T-helper 2 cell (primary cell): ENCODE data around the gene SUCLG2.
A peak's percentile ranks its signal among the peaks of the same experiment; 100 is the strongest.

ENCODE experiments used
- DNase-seq, 5 experiments: peaks; one replicate each; pipeline versions ENCODE4 v3.0.0 to v3.0.0-alpha.2; 2012 to 2022

SUCLG2 gene

DNA sequence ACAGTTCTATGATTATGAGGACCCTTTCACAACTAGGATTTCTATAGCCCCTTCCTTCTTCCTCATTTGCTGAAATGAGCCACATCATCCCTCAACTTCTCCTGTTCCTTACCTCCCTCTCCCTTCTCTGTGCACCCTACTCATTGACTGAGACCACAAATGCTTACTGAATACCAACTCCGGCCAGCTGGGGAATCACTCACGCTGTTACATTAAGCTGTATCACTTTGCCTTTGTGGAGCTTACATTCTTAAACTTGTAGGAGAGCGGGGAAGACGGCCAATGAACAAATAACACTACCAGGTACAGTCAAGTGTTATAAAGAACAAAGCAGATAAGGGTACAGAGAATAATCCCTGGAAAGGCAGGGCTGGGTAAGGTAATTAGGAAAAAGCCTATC, 5.7 kb downstream of the SUCLG2 start:
- DNase-seq, result no peak

DNA sequence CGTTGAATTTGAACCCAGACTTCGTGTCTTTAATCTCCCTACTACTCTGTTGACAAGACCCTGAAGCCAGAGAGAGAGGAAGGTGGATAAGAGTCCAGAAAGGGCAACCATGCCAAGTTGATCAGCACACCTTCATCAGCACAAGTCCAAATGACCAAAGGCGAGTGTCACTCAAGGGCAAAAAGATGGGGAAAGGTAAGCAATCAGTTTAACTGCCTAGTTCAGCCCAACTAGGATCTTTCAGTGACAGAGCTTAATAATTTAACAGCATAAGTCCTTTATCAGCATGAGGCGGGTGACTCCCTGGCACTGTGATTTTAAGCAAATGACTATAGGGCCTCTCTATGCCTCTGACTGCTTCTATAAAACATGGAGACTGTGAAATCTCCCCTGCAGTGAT, 6.2 kb downstream of the SUCLG2 start:
- DNase-seq, result no peak

- no peak for DNase-seq
Measured at GRCh38 chr3:67647390-67647878, 7.0 kb downstream of the SUCLG2 start.

- DNase-seq, result no peak
Measured at GRCh38 chr3:67646586-67647234, 7.7 kb downstream of the SUCLG2 start.

DNA sequence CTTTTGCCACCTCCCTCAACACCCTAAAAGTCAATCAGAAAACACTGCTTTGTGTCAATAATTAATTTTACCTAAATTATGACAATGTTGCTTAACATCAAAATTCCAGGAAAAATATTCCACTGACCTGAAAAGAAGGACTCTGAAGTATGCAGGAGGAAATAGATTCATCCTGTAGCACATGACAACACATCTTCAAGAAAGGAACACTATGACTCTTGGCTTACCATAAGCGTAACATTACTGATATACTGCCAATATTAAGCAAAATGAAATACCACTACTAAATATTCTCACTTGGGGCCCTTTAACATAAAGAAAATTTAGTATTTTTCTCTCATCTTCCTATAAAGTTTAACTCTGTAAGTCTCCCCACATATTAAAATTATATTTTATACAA, 9.6 kb downstream of the SUCLG2 start:
- DNase-seq, result no peak

DNA sequence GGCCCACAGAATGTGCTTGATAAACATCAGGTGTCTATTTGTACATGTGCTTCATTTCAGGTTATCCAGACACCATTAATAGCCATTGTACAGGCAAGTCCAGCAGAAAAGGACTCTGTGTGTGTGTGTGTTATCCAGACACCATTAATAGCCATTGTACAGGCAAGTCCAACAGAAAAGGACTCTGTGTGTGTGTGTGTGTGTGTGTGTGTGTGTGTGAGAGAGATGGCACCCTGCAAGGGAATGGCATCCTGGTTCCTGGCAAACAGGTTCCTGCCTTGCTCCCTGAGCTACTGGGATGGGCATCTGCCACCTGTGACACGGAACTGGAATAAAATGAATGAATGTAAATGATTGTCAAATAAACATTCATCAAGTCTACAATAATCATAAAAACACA, 11.7 kb downstream of the SUCLG2 start:
- DNase-seq, result no peak

DNA sequence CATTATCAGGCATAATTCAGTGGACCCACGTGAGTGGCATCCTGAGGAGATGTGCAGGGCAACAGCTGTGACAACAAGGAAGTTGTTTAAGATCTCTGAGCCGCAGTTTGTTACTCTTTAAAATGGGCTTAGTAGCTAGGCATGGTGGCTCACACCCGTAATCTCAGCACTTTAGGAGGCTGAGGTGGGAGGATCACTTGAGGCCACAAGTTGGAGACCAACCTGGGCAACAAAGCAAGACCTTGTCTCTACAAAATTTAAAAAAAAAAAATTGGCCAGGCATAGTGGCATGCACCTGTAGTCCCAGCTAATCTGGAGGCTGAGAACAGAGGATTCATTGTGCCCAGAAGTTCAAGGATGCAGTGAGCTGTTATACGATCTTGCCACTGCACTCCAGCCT, 12.2 kb downstream of the SUCLG2 start:
- no peak for DNase-seq

GRCh38 chr3:67641451-67641850, 13.0 kb downstream of the SUCLG2 start:
- peak in 1 of 5 experiments; percentile 35 for DNase-seq

GRCh38 chr3:67640023-67640660, 14.3 kb downstream of the SUCLG2 start:
- DNase-seq, result no peak

DNA sequence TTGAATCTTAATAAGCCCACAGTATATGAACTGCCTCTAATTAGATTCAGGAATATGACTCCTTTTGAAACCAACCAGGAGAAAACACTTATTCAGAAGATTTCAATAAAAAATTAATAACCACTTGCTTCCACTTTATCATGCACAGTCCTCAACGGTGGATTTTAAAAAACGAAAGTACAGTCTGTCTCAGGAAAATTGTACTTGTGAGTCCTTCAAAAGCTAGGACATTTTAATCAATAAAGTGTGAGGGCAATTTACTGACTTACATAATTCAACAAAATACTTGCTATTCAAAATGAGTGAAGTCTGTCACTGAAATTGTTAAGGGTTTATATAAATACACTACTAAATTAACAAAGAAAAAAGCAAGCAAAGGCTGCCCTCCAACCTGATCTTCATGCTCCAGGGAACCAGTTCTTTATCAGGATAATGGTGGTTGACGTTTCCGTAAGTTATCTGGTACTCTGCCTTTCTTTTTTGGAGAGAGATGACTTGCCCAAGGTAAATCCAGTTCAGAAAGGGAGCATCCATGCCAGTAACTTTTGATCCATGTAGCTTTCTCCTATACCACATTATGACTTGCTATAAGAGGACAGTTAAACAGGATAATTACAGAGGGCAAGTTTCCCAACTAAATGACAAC, 17.0 kb downstream of the SUCLG2 start:
- DNase-seq, result no peak

DNA sequence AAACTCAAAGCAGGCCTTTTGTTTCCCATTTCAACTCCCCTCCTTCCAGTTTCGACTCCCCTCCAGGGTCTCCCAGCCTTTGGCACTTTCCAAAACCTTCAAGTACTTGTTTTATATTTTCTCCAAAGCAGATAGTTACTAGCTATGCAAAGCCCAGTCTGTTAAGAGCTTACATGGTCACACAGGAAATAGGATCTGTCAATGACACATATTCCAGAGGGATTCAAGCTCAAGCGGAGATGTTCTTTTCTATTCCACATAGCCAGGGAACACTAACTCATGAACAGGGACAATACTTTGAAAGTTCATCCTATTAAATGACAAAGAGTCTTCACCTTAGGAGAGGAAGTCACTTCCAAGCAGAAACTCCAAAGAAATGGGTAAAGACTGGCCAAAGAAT, 18.6 kb downstream of the SUCLG2 start:
- DNase-seq, result no peak

DNA sequence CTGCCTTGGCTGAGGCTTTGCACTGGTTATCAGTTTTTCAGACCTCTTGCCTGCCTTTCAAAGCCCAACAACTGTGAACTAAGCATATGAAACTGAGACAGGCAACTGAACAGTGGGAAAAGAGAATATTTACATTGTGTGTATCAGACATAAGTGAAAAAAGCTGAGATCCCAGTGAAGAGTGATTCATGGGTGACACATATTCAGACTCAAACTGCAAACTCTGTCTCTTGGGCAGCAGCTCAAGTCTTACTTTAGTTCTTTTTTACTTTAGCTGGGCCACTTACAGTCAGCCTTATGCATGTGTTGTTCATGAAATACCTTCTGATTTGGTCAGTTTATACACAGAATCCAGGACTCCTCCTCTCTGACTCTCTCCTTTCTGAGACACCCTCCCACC, 19.2 kb downstream of the SUCLG2 start:
- no peak for DNase-seq

DNA sequence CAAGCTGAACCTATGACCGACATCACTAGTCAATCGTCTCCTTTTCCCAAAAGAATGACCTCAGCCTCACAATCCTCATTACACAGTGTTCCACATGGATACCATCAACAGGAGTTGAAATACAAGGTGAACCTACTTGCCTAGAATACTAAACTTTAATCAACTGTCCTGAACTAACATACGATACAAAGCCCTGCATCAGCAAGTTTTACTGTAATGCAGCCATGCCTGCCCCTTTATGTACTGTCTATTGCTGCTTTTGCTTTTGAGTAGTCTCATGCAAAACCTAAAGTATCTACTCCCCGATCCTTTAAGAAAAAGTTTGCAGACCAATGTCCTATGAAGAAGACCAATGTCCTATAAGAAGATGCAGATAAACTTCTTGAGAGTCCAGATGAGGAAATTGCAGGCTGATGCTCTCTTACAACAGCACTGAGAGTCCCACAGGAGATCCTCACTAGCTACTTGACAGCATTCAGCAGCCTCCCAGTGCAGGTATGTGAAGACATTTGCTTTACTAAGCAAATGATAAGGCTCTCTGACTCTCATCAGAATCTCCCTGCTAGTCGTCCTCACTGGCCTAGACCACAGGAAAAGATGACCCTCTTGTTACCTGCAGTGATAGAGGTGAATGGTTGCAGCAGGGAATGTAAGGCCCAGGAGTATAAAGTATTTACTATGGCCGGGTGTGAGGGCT, 23.6 kb downstream of the SUCLG2 start:
- no peak for DNase-seq

DNA sequence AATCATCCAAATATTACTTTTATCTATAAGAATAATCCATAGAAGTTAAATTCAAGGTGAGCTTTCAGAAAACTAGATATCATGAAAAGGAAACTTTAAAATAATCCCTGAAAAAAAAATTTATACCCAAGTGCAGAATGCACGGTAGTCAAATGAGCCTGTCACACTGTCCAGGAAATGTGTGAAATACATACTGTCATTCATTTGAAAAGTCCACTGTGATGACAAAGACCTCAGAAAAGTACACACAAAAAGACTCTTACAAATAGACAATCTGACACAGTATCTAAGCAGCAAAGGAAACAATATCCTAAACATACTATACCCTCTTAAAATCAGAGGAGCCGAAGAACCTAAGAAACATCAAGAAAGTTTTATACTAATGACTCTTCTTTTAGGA, 29.7 kb downstream of the SUCLG2 start:
- DNase-seq, result no peak

DNA sequence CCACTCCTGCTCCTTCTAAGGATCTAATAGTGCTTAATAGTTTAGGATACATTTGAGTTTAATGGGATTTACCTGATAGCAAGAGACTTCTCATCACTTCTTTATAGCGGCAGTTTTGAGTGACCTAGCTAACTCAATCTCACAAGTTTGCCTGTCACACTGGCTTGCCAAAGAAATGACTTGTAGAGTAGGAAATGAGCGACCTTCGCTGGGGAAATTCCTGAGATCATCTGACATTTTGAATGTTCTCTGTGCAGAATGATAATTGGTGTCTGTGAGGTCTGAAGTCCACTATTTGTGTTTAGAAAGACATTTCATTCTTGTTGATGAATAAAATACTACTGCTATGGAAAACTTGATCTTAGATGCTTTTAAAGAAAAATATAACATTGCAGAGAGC, 30.3 kb downstream of the SUCLG2 start:
- no peak for DNase-seq

DNA sequence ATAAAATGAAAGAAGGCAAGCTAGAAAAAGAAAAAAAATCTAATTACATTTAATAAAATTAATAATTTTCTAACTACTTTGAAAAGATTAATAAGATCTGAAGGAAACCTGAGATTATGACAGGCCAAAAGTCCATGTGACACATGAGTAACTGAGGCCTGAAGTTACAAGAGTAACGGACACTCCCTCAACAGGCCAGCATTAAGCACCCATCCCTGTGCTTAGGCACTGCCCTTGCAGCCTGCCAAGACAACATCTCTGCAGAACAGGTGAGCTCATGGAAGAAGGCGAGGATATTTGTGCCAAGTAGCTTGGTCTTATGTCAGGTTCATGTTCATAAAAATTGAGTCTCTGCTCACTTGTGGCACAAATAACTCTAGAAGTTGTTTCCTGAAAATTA, 31.8 kb downstream of the SUCLG2 start:
- DNase-seq, result no peak

GRCh38 chr3:67620869-67621268, 33.5 kb downstream of the SUCLG2 start:
- DNase-seq, result no peak

- DNase-seq, result no peak
Measured at GRCh38 chr3:67619991-67620390, 34.4 kb downstream of the SUCLG2 start.

GRCh38 chr3:67617518-67617917, 36.9 kb downstream of the SUCLG2 start:
- DNase-seq, result no peak

DNA sequence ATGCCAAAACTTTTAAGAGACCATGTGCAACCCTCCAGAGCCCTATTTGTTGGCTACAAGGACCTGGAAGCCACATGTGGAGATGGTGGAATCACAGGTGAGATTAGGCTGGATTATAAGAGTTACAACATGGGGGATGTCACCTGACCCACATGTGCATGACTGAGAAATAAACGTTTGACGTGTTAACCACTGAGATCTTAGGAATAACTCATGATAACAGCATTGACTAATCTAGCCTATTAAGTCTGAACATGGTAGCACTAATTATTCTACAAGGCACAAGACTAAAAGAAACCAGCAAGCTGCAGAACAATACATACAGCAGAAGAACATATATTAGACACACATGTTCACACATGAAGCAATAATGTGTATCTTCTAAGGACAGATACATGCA, 38.4 kb downstream of the SUCLG2 start:
- no peak for DNase-seq

- DNase-seq, result no peak
Measured at GRCh38 chr3:67614195-67614594, 40.2 kb downstream of the SUCLG2 start.

GRCh38 chr3:67610458-67610857, 44.0 kb downstream of the SUCLG2 start:
- no peak for DNase-seq

DNA sequence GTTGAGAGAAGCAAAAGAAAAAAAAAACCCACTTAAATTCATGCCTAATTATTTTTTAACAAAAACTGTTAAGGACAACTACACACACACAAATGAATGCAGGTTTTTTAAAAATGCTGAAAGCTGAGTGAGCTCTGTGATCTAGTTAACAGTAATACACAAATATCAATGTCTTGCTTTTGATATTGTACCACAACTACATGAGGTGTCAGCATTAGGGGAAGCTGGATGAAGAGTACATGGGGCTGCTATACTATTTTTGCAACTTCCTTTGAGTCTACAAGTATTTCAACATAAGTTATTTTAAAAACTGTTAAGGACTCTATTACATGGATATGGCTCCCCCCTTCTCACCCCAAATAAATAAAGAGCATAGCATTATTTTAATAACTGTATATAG, 44.7 kb downstream of the SUCLG2 start:
- no peak for DNase-seq

- no peak for DNase-seq
Measured at GRCh38 chr3:67608034-67608433, 46.4 kb downstream of the SUCLG2 start.
